ENCODE results near the gene DOK7.

DOK7 gene

GRCh38 chr4:3500111-3500510 lies 37.0 kb downstream of the DOK7 start:
- TF ChIP-seq EZH2 (optimal IDR thresholded peaks at IDR 0.05; ENCODE audit: low read depth, low read length): no peak
- no peak for TF ChIP-seq CTCF (IDR thresholded peaks at IDR 0.05; ENCODE audit: low read length)
- TF ChIP-seq EZH2phosphoT487 (IDR thresholded peaks at IDR 0.05; ENCODE audit: low read length): no peak
- Histone ChIP-seq H3K4me2 (ENCODE audit: low read depth, low read length) (no peak overlapping the region), H3F3A (ENCODE audit: insufficient read depth, low read length) (no peaks in the 10 kb centered on the region), H3K4me3 (ENCODE audit: low read length) (no peak overlapping the region), H2AFZ (ENCODE audit: low read length) (no peak overlapping the region), H3K27me3 (replicated peaks; ENCODE audit: insufficient read depth, low read length) (peaks cover 15% of the 10 kb centered on the region), H3K9me2 (replicated peaks; ENCODE audit: insufficient read depth, low read length) (no peaks in the 10 kb centered on the region), H3K4me1 (ENCODE audit: low read length) (no peaks in the 10 kb centered on the region), H3K9ac (ENCODE audit: low read length) (no peak overlapping the region), H3K79me2 (ENCODE audit: low read length) (no peaks in the 10 kb centered on the region), H3K9me3 (replicated peaks; ENCODE audit: insufficient read depth, low read length) (no peaks in the 10 kb centered on the region), H4K20me1 (ENCODE audit: insufficient read depth, low read length) (no peaks in the 10 kb centered on the region), H3K36me3 (replicated peaks; ENCODE audit: insufficient read depth, low read length) (no peaks in the 10 kb centered on the region), H3K27ac (ENCODE audit: low read length) (no peak overlapping the region)
- DNase-seq: no peak

GRCh38 chr4:3500634-3501101 lies 37.6 kb downstream of the DOK7 start:
- Histone ChIP-seq H3F3A (ENCODE audit: insufficient read depth, low read length) (no peaks in the 10 kb centered on the region), H3K27me3 (replicated peaks; ENCODE audit: insufficient read depth, low read length) (peaks cover 10% of the 10 kb centered on the region), H3K4me3 (ENCODE audit: low read length) (no peak overlapping the region), H3K9ac (ENCODE audit: low read length) (no peak overlapping the region), H4K20me1 (ENCODE audit: insufficient read depth, low read length) (no peaks in the 10 kb centered on the region), H3K27ac (ENCODE audit: low read length) (no peak overlapping the region), H2AFZ (ENCODE audit: low read length) (no peak overlapping the region), H3K4me1 (ENCODE audit: low read length) (no peaks in the 10 kb centered on the region), H3K79me2 (ENCODE audit: low read length) (no peaks in the 10 kb centered on the region), H3K4me2 (ENCODE audit: low read depth, low read length) (no peak overlapping the region), H3K9me3 (replicated peaks; ENCODE audit: insufficient read depth, low read length) (no peaks in the 10 kb centered on the region), H3K9me2 (replicated peaks; ENCODE audit: insufficient read depth, low read length) (no peaks in the 10 kb centered on the region), H3K36me3 (replicated peaks; ENCODE audit: insufficient read depth, low read length) (no peaks in the 10 kb centered on the region)
- TF ChIP-seq EZH2phosphoT487 (IDR thresholded peaks at IDR 0.05; ENCODE audit: low read length) (no peak), EZH2 (optimal IDR thresholded peaks at IDR 0.05; ENCODE audit: low read depth, low read length) (no peak), CTCF (IDR thresholded peaks at IDR 0.05; ENCODE audit: low read length) (no peak)
- no peak for DNase-seq

GRCh38 chr4:3501126-3501824 lies 38.2 kb downstream of the DOK7 start:
- Histone ChIP-seq H3K79me2 (ENCODE audit: low read length) (no peaks in the 10 kb centered on the region), H4K20me1 (ENCODE audit: insufficient read depth, low read length) (no peaks in the 10 kb centered on the region)
- TF ChIP-seq CTCF (IDR thresholded peaks at IDR 0.05; ENCODE audit: low read length) (no peak), EZH2phosphoT487 (IDR thresholded peaks at IDR 0.05; ENCODE audit: low read length) (no peak), EZH2 (optimal IDR thresholded peaks at IDR 0.05; ENCODE audit: low read depth, low read length) (no peak)

More at GRCh38 chr4:3501126-3501824, 38.2 kb downstream of the DOK7 start:
- Histone ChIP-seq H3F3A (ENCODE audit: insufficient read depth, low read length) (no peaks in the 10 kb centered on the region), H3K36me3 (replicated peaks; ENCODE audit: insufficient read depth, low read length) (no peaks in the 10 kb centered on the region), H3K27me3 (replicated peaks; ENCODE audit: insufficient read depth, low read length) (peaks cover 4% of the 10 kb centered on the region), H2AFZ (ENCODE audit: low read length) (no peak overlapping the region), H3K4me2 (ENCODE audit: low read depth, low read length) (no peak overlapping the region), H3K4me1 (ENCODE audit: low read length) (no peaks in the 10 kb centered on the region), H3K4me3 (ENCODE audit: low read length) (no peak overlapping the region), H3K9me3 (replicated peaks; ENCODE audit: insufficient read depth, low read length) (no peaks in the 10 kb centered on the region), H3K9me2 (replicated peaks; ENCODE audit: insufficient read depth, low read length) (no peaks in the 10 kb centered on the region), H3K9ac (ENCODE audit: low read length) (no peak overlapping the region), H3K27ac (ENCODE audit: low read length) (no peak overlapping the region)
- DNase-seq: no peak

Data from MM.1S (cell line).